Neural cell (in vitro differentiated cells): ENCODE results near the gene SUMO4.

Experiments
- CTCF ChIP-seq: fragments of 450-650 bp; IDR thresholded peaks from 2 replicates; pipeline ENCODE4 v1.5.1; 2014; ENCODE audit warnings: antibody characterized with exemption, mild to moderate bottlenecking, moderate library complexity; ENCODE audit not compliant: poor library complexity, severe bottlenecking
- EP300 ChIP-seq: fragments of 450-650 bp; conservative IDR thresholded peaks from 2 replicates; pipeline ENCODE4 v1.6.1; 2014; ENCODE audit warnings: antibody characterized with exemption, mild to moderate bottlenecking, moderate library complexity; ENCODE audit not compliant: poor library complexity, severe bottlenecking
- POLR2AphosphoS5 ChIP-seq: IDR thresholded peaks from 2 replicates; pipeline ENCODE4 v1.6.1; 2012
- RAD21 ChIP-seq: fragments of 450-650 bp; conservative IDR thresholded peaks from 2 replicates; pipeline ENCODE4 v1.6.1; 2014; ENCODE audit warnings: antibody characterized with exemption, mild to moderate bottlenecking, moderate library complexity
- REST ChIP-seq: IDR thresholded peaks from 2 replicates; pipeline ENCODE4 v1.6.1; 2012; ENCODE audit warnings: borderline replicate concordance

- TF ChIP-seq RAD21 (no peak), CTCF (no peak), POLR2AphosphoS5 (no peak), EP300 (no peak), REST (no peak)
These were observed 40.9 kb downstream of the SUMO4 start for GRCh38 chr6:149440735-149441671.
